Tibial nerve (tissue), 4 donors: ENCODE results near the gene TMEM213. TPM values are rescaled to one million over a fixed set of nuclear protein-coding genes. Genes with fewer than 3 reads are reported as not detected.

Source experiments
- DNase-seq, 2 donors: peaks; one replicate each; pipeline ENCODE4 v3.0.0-alpha.2; 2019; ENCODE audit warnings: low spot score in 2 of 2
- H3K27ac ChIP-seq, 4 donors: fragments of 200-600 bp; sonication (generic) in 3 of 4; one replicate each; pipeline ENCODE4 v1.5.1; 2017 to 2019; ENCODE audit warnings: mild to moderate bottlenecking in 1 of 4
- H3K27me3 ChIP-seq, 2 donors: fragments of 200-600 bp; sonication (generic) in 1 of 2; one replicate each; pipeline versions ENCODE4 v1.5.1 to v1.6.0; 2017 to 2019
- H3K36me3 ChIP-seq, 3 donors: fragments of 200-600 bp; sonication (generic); one replicate each; pipeline ENCODE4 v1.5.1; 2018 to 2019
- H3K4me1 ChIP-seq, 4 donors: fragments of 200-600 bp; sonication (generic) in 3 of 4; one replicate each; pipeline ENCODE4 v1.5.1; 2017 to 2019
- H3K4me3 ChIP-seq, 4 donors: fragments of 200-600 bp; sonication (generic) in 3 of 4; one replicate each; pipeline ENCODE4 v1.5.1; 2017 to 2019; ENCODE audit warnings: mild to moderate bottlenecking in 1 of 4, moderate library complexity in 1 of 4
- H3K9me3 ChIP-seq, 4 donors: fragments of 200-600 bp; sonication (generic) in 3 of 4; one replicate each; pipeline ENCODE4 v1.5.1; 2017 to 2019
- EP300 ChIP-seq, 2 donors: sonication (generic); formaldehyde crosslinking; IDR thresholded peaks; one replicate each; pipeline ENCODE4 v1.6.1; 2017; ENCODE audit warnings: antibody characterized with exemption in 2 of 2, mild to moderate bottlenecking in 1 of 2
- POLR2A ChIP-seq, 2 donors: fragments of 450-650 bp; IDR thresholded peaks; one replicate each; pipeline ENCODE4 v1.6.1; 2017; ENCODE audit warnings: antibody characterized with exemption in 2 of 2, mild to moderate bottlenecking in 2 of 2, moderate library complexity in 2 of 2
- WGBS, 2 donors: methylation state at CpG; one replicate each; pipeline ENCODE4 v1.1.5; 2018; 5-methylcytosine and 5-hydroxymethylcytosine counted together
- total RNA-seq, 4 donors: library from RNA; depleted of rRNA; stranded (reverse); fragments of >200 nt; gene quantifications; one replicate each; pipeline ENCODE4 v1.1.0, GENCODE V29; 2016
- TF ChIP-seq, protein P1 (sequence below), 5 experiments: fragments of 200-600 bp in 3 of 5; fragments of 450-650 bp in 2 of 5; sonication (generic) in 3 of 5; IDR thresholded peaks; one replicate each; pipeline ENCODE4 v1.5.1; 2016 to 2019; ENCODE audit warnings: antibody characterized with exemption in 5 of 5, mild to moderate bottlenecking in 3 of 5, moderate library complexity in 2 of 5

Gene TMEM213
- total RNA-seq, 4 donors from 2014 or later, result not detected

- 91 to 92% methylated on average over 9 of the region's 9 CpGs for WGBS, 2 donors
These were observed 40.4 kb downstream of the TMEM213 start for GRCh38 chr7:138838166-138838565.

GRCh38 chr7:138842111-138842510, 44.3 kb downstream of the TMEM213 start:
- no peaks in the 10 kb centered on the region for H3K9me3 ChIP-seq
- H3K27me3 ChIP-seq, result no peaks in the 10 kb centered on the region
- WGBS, 2 donors, result 84 to 87% methylated on average over 12 of the region's 12 CpGs
- TF ChIP-seq EP300 (IDR thresholded peaks at IDR 0.05), result no peak
- no peak overlapping the region for H3K4me3 ChIP-seq
- H3K27ac ChIP-seq, result no peak overlapping the region
- H3K36me3 ChIP-seq, result peaks cover 0 to 19% (median 0%) of the 10 kb centered on the region in 3 donors
- no peak for DNase-seq
- H3K4me1 ChIP-seq, result no peaks in the 10 kb centered on the region

More at GRCh38 chr7:138838166-138838565, 40.4 kb downstream of the TMEM213 start:
- DNase-seq, result no peak
- Histone ChIP-seq H3K4me3 (peak overlapping the region in 1 of 4 donors; percentile 22), H3K36me3 (peaks cover 0 to 19% (median 0%) of the 10 kb centered on the region in 3 donors), H3K4me1 (no peaks in the 10 kb centered on the region), H3K9me3 (no peaks in the 10 kb centered on the region), H3K27me3 (no peaks in the 10 kb centered on the region), H3K27ac (no peak overlapping the region)
- TF ChIP-seq POLR2A (IDR thresholded peaks at IDR 0.05) (no peak), EP300 (IDR thresholded peaks at IDR 0.05) (no peak)
- TF ChIP-seq, protein P1, sequence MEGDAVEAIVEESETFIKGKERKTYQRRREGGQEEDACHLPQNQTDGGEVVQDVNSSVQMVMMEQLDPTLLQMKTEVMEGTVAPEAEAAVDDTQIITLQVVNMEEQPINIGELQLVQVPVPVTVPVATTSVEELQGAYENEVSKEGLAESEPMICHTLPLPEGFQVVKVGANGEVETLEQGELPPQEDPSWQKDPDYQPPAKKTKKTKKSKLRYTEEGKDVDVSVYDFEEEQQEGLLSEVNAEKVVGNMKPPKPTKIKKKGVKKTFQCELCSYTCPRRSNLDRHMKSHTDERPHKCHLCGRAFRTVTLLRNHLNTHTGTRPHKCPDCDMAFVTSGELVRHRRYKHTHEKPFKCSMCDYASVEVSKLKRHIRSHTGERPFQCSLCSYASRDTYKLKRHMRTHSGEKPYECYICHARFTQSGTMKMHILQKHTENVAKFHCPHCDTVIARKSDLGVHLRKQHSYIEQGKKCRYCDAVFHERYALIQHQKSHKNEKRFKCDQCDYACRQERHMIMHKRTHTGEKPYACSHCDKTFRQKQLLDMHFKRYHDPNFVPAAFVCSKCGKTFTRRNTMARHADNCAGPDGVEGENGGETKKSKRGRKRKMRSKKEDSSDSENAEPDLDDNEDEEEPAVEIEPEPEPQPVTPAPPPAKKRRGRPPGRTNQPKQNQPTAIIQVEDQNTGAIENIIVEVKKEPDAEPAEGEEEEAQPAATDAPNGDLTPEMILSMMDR (IDR thresholded peaks at IDR 0.05), result no peak

- DNase-seq, result no peak
- Histone ChIP-seq H3K4me1 (peaks cover 0 to 3% (median 0%) of the 10 kb centered on the region in 4 donors), H3K4me3 (no peak overlapping the region), H3K27me3 (no peaks in the 10 kb centered on the region), H3K36me3 (peaks cover 0 to 14% (median 0%) of the 10 kb centered on the region in 3 donors), H3K27ac (no peak overlapping the region), H3K9me3 (no peaks in the 10 kb centered on the region)
- 90 to 93% methylated on average over 20 of the region's 20 CpGs for WGBS, 2 donors
- no peak for TF ChIP-seq EP300 (IDR thresholded peaks at IDR 0.05)
- TF ChIP-seq, protein P1 (IDR thresholded peaks at IDR 0.05), result no peak
- no peak for TF ChIP-seq POLR2A (IDR thresholded peaks at IDR 0.05)
These were observed 46.1 kb downstream of the TMEM213 start for GRCh38 chr7:138843632-138844580.

GRCh38 chr7:138845711-138846110, 47.9 kb downstream of the TMEM213 start:
- Histone ChIP-seq H3K4me3 (no peak overlapping the region), H3K36me3 (peaks cover 0 to 16% (median 0%) of the 10 kb centered on the region in 3 donors), H3K9me3 (no peaks in the 10 kb centered on the region), H3K27me3 (no peaks in the 10 kb centered on the region), H3K4me1 (peaks cover 0 to 3% (median 0%) of the 10 kb centered on the region in 4 donors), H3K27ac (no peak overlapping the region)
- TF ChIP-seq EP300 (IDR thresholded peaks at IDR 0.05) (no peak), POLR2A (IDR thresholded peaks at IDR 0.05) (no peak)
- TF ChIP-seq, protein P1 (IDR thresholded peaks at IDR 0.05), result no peak
- WGBS, 2 donors, result 32 to 40% methylated on average over 2 of the region's 2 CpGs
- no peak for DNase-seq

- H3K36me3 ChIP-seq, result peaks cover 0 to 23% (median 0%) of the 10 kb centered on the region in 3 donors
- H3K4me3 ChIP-seq, result no peak overlapping the region
- H3K27ac ChIP-seq, result no peak overlapping the region
- WGBS, 2 donors, result 48 to 50% methylated on average over 3 of the region's 3 CpGs
- peaks cover 0 to 3% (median 0%) of the 10 kb centered on the region in 4 donors for H3K4me1 ChIP-seq
- H3K9me3 ChIP-seq, result no peaks in the 10 kb centered on the region
- no peaks in the 10 kb centered on the region for H3K27me3 ChIP-seq
- DNase-seq, result no peak
- TF ChIP-seq, protein P1 (IDR thresholded peaks at IDR 0.05), result no peak
- TF ChIP-seq EP300 (IDR thresholded peaks at IDR 0.05) (no peak), POLR2A (IDR thresholded peaks at IDR 0.05) (no peak)
These were observed 50.5 kb downstream of the TMEM213 start for GRCh38 chr7:138848056-138848980.
